Lung (tissue), 12 donors: ENCODE measurements around the gene KIF5C. TPM values are rescaled to one million over a fixed set of nuclear protein-coding genes. Genes with fewer than 3 reads are reported as not detected.

Experiments used
- ATAC-seq: fragments of 200-7000 bp; cut with Tn5 transposase; one replicate; pipeline ENCODE4 v1.9.1; 2020; ENCODE audit warnings: moderate number of reproducible peaks; ENCODE audit not compliant: insufficient read depth, low FRiP score
- DNase-seq, 3 donors: peaks; one replicate each; pipeline ENCODE4 v3.0.0-alpha.2; 2013 to 2017
- H3K27ac ChIP-seq, 2 donors: one replicate each; pipeline ENCODE4 v1.5.1; 2013; ENCODE audit warnings: mild to moderate bottlenecking in 2 of 2, moderate library complexity in 2 of 2, control low read depth in 1 of 2, inconsistent platforms in 1 of 2, low read depth in 1 of 2, low read length in 1 of 2
- H3K27me3 ChIP-seq, 3 donors: one replicate each; pipeline ENCODE4 v1.5.1; 2013; ENCODE audit warnings: low read length in 2 of 3; ENCODE audit not compliant: control insufficient read depth in 3 of 3, insufficient read depth in 3 of 3
- H3K36me3 ChIP-seq, 4 donors: one replicate each; pipeline ENCODE4 v1.5.1; 2013; ENCODE audit warnings: low read length in 4 of 4, mild to moderate bottlenecking in 1 of 4, moderate library complexity in 1 of 4; ENCODE audit not compliant: control insufficient read depth in 4 of 4, insufficient read depth in 4 of 4
- H3K4me1 ChIP-seq, 5 donors: one replicate each; pipeline ENCODE4 v1.5.1; 2013; ENCODE audit warnings: low read length in 5 of 5, mild to moderate bottlenecking in 2 of 5, moderate library complexity in 1 of 5; ENCODE audit not compliant: control insufficient read depth in 5 of 5, insufficient read depth in 5 of 5
- H3K4me3 ChIP-seq: one replicate; pipeline ENCODE4 v1.5.1; 2013; ENCODE audit warnings: mild to moderate bottlenecking, control low read depth, moderate library complexity
- H3K9ac ChIP-seq, 2 donors: one replicate each; pipeline ENCODE4 v1.5.1; 2013; ENCODE audit warnings: low read length in 2 of 2, control low read depth in 1 of 2; ENCODE audit not compliant: insufficient read depth in 1 of 2
- H3K9me3 ChIP-seq, 4 donors: one replicate each; pipeline ENCODE4 v1.5.1; 2013; ENCODE audit warnings: low read length in 3 of 4, mild to moderate bottlenecking in 1 of 4, moderate library complexity in 1 of 4; ENCODE audit not compliant: control insufficient read depth in 4 of 4, insufficient read depth in 3 of 4
- WGBS, 2 donors: extraction: QIAGEN DNeasy Blood & Tissue Kit; methylation state at CpG; one replicate each; pipeline ENCODE4 v1.1.7; 2013; 5-methylcytosine and 5-hydroxymethylcytosine counted together
- polyA plus RNA-seq, 2 donors: library from polyadenylated mRNA; stranded (reverse); fragments of 200-250 nt; gene quantifications; one replicate each; pipeline ENCODE4 v1.2.1, GENCODE V29; 2013
- total RNA-seq, 2 donors: library from RNA; depleted of rRNA in 1 of 2; stranded (reverse); fragments of >200 nt in 1 of 2; gene quantifications; one replicate each; pipeline ENCODE4 v1.2.1, GENCODE V29; 2014 to 2021
- TF ChIP-seq, protein P1 (sequence below): IDR thresholded peaks from 2 replicates; pipeline ENCODE4 v1.5.1; 2012; ENCODE audit warnings: mild to moderate bottlenecking; ENCODE audit errors: control extremely low read depth, extremely low read depth
- donor health status: control.
- donor health status: control.
- donor health status: Bipolar disorder and iron deficiency.
- donor health status: healthy.
- donor health status: DM: yes; HTN: yes; CAD: no.

KIF5C gene
- total and polyA plus RNA-seq, 4 donors = 0.22 to 1.4 (median 0.49) TPM

DNA sequence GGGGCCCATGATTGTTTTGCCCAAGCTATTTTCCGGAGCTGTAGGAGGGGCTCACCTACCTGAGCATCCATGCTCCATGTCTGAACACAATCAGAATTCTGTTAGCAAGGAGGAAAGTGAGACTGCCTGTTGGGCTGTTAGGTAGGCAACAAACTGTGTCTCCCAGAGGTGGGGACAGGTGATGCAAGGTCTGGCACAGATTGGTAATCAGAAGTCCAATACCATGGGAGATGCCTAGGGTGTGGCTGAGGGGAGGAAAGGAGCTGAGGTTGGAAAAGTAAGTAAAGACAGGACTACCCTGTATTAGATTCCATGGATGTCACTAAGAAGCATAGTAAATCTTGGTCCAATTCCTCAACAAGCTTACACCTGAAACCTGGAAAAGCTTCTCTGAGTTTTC is 166.5 kb downstream of the KIF5C start:
- H3K4me3 ChIP-seq = no peak overlapping the region
- H3K9ac ChIP-seq = no peak overlapping the region
- no peaks in the 10 kb centered on the region for H3K36me3 ChIP-seq
- peaks cover 0 to 11% (median 3%) of the 10 kb centered on the region in 5 donors for H3K4me1 ChIP-seq
- no peak overlapping the region for H3K27ac ChIP-seq
- H3K9me3 ChIP-seq = peaks cover 0 to 3% (median 0%) of the 10 kb centered on the region in 4 donors
- no peak for DNase-seq
- no peak for ATAC-seq
- WGBS, 2 donors = 87 to 96% methylated on average over 1 of the region's 1 CpG
- H3K27me3 ChIP-seq = peaks cover 0 to 9% (median 0%) of the 10 kb centered on the region in 3 donors
- TF ChIP-seq, protein P1, sequence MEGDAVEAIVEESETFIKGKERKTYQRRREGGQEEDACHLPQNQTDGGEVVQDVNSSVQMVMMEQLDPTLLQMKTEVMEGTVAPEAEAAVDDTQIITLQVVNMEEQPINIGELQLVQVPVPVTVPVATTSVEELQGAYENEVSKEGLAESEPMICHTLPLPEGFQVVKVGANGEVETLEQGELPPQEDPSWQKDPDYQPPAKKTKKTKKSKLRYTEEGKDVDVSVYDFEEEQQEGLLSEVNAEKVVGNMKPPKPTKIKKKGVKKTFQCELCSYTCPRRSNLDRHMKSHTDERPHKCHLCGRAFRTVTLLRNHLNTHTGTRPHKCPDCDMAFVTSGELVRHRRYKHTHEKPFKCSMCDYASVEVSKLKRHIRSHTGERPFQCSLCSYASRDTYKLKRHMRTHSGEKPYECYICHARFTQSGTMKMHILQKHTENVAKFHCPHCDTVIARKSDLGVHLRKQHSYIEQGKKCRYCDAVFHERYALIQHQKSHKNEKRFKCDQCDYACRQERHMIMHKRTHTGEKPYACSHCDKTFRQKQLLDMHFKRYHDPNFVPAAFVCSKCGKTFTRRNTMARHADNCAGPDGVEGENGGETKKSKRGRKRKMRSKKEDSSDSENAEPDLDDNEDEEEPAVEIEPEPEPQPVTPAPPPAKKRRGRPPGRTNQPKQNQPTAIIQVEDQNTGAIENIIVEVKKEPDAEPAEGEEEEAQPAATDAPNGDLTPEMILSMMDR = no peak

GRCh38 chr2:149042881-149043280 is 167.9 kb downstream of the KIF5C start:
- Histone ChIP-seq H3K27ac (no peak overlapping the region), H3K9me3 (peaks cover 0 to 3% (median 2%) of the 10 kb centered on the region in 4 donors), H3K9ac (no peak overlapping the region), H3K27me3 (peaks cover 0 to 9% (median 0%) of the 10 kb centered on the region in 3 donors), H3K4me1 (peaks cover 0 to 10% (median 3%) of the 10 kb centered on the region in 5 donors), H3K36me3 (no peaks in the 10 kb centered on the region), H3K4me3 (no peak overlapping the region)
- ATAC-seq = no peak
- TF ChIP-seq, protein P1 = no peak
- no peak for DNase-seq
- WGBS, 2 donors = 55 to 58% methylated on average over 1 of the region's 1 CpG

- TF ChIP-seq, protein P1 = no peak
- 39 to 74% methylated on average over 1 of the region's 1 CpG for WGBS, 2 donors
- no peak overlapping the region for H3K27ac ChIP-seq
- peaks cover 0 to 3% (median 2%) of the 10 kb centered on the region in 4 donors for H3K9me3 ChIP-seq
- H3K36me3 ChIP-seq = no peaks in the 10 kb centered on the region
- H3K9ac ChIP-seq = no peak overlapping the region
- peaks cover 0 to 6% (median 0%) of the 10 kb centered on the region in 3 donors for H3K27me3 ChIP-seq
- no peak for DNase-seq
- no peak for ATAC-seq
- H3K4me1 ChIP-seq = no peaks in the 10 kb centered on the region
- H3K4me3 ChIP-seq = no peak overlapping the region
These were observed 169.5 kb downstream of the KIF5C start for GRCh38 chr2:149044500-149044899.

GRCh38 chr2:149047118-149047517 is 172.1 kb downstream of the KIF5C start:
- H3K36me3 ChIP-seq = no peaks in the 10 kb centered on the region
- no peak overlapping the region for H3K9ac ChIP-seq
- peaks cover 0 to 3% (median 2%) of the 10 kb centered on the region in 4 donors for H3K9me3 ChIP-seq
- H3K4me1 ChIP-seq = no peaks in the 10 kb centered on the region
- no peak for DNase-seq
- H3K4me3 ChIP-seq = no peak overlapping the region
- peaks cover 0 to 2% (median 0%) of the 10 kb centered on the region in 3 donors for H3K27me3 ChIP-seq
- no peak overlapping the region for H3K27ac ChIP-seq
- TF ChIP-seq, protein P1 = no peak
- no peak for ATAC-seq
- 89 to 91% methylated on average over 2 of the region's 2 CpGs for WGBS, 2 donors
